Sigmoid colon (tissue), 4 donors: Measurements from ENCODE around the gene ZNF766.

Source experiments
- EP300 ChIP-seq, 4 donors: sonication (generic); formaldehyde crosslinking; IDR thresholded peaks; one replicate each; pipeline ENCODE4 v1.6.1; 2017; ENCODE audit warnings: antibody characterized with exemption in 4 of 4
- POLR2A ChIP-seq, 2 donors: fragments of 450-650 bp; IDR thresholded peaks; one replicate each; pipeline ENCODE4 v1.6.1; 2016; ENCODE audit warnings: antibody characterized with exemption in 2 of 2, mild to moderate bottlenecking in 2 of 2, moderate library complexity in 2 of 2
- POLR2AphosphoS5 ChIP-seq, 4 donors: sonication (generic); formaldehyde crosslinking; IDR thresholded peaks; one replicate each; pipeline ENCODE4 v1.6.1; 2017; ENCODE audit warnings: antibody characterized with exemption in 4 of 4
- TF ChIP-seq, protein P1 (sequence below), 4 experiments: fragments of 450-650 bp in 3 of 4; fragments of 200-600 bp in 1 of 4; IDR thresholded peaks; one replicate each; pipeline ENCODE4 v1.5.1; 2016 to 2019; ENCODE audit warnings: antibody characterized with exemption in 4 of 4, mild to moderate bottlenecking in 3 of 4, moderate library complexity in 2 of 4

DNA sequence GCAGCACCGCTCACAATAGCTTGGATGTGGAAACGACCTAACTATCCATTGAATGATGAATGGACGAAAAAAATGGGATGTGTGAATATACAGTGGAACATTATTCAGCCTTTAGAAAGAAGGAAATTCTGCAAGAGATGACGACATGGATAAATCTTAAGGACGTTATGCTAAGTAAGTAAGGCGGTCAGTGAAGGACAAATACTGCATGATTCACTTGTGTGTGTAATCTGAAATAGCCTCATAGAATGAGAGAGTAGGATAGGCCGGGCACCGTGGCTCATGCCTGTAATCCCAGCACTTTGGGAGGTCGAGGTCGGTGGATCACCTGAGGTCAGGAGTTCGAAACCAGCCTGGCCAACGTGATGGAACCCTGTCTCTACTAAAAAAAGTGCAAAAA, 25.4 kb upstream of the ZNF766 start:
- TF ChIP-seq POLR2A (IDR thresholded peaks at IDR 0.05) (no peak), EP300 (IDR thresholded peaks at IDR 0.05) (no peak), POLR2AphosphoS5 (IDR thresholded peaks at IDR 0.05) (no peak)
- TF ChIP-seq, protein P1, sequence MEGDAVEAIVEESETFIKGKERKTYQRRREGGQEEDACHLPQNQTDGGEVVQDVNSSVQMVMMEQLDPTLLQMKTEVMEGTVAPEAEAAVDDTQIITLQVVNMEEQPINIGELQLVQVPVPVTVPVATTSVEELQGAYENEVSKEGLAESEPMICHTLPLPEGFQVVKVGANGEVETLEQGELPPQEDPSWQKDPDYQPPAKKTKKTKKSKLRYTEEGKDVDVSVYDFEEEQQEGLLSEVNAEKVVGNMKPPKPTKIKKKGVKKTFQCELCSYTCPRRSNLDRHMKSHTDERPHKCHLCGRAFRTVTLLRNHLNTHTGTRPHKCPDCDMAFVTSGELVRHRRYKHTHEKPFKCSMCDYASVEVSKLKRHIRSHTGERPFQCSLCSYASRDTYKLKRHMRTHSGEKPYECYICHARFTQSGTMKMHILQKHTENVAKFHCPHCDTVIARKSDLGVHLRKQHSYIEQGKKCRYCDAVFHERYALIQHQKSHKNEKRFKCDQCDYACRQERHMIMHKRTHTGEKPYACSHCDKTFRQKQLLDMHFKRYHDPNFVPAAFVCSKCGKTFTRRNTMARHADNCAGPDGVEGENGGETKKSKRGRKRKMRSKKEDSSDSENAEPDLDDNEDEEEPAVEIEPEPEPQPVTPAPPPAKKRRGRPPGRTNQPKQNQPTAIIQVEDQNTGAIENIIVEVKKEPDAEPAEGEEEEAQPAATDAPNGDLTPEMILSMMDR (IDR thresholded peaks at IDR 0.05), result no peak
